K562 (cell line): ENCODE results near the gene KYAT1. TPM values are rescaled to one million over a fixed set of nuclear protein-coding genes. Genes with fewer than 3 reads are reported as not detected.

ENCODE experiments used
- ATAC-seq: fragments of 200-7000 bp; cut with Tn5 transposase; 3 replicates; pipeline ENCODE4 v1.9.1; 2020; ENCODE audit warnings: moderate library complexity
- BruUV-seq: library from RNA; stranded (reverse); fragments of 400-500 nt; replicated peaks from 2 replicates; lab custom pipeline; 2021; lab: Mats Ljungman, UMichigan
- CTCF ChIA-PET: fragments of 300-600 bp; formaldehyde crosslinking; extraction: SDS; loops from one replicate; lab custom pipeline; 2021; ENCODE audit warnings: low intra/inter-chr PET ratio; lab: Yijun Ruan, JAX
- POLR2A ChIA-PET: fragments of 300-600, 350-650 bp; sonication (Branson Sonifier 250); formaldehyde crosslinking; extraction: SDS; loops from one replicate; lab custom pipeline; 2021; ENCODE audit warnings: antibody characterized with exemption, inconsistent platforms; lab: Yijun Ruan, JAX
- DNase-seq, 4 experiments: peaks; one replicate each; pipeline versions ENCODE4 v3.0.0 to v3.0.0-alpha.2; 2011 to 2018; ENCODE audit warnings: low spot score in 3 of 4, mixed read lengths in 3 of 4; ENCODE audit errors: extremely low read depth in 1 of 4
- FAIRE-seq: peaks from 2 replicates; lab custom pipeline; 2011; peaks lifted over from hg19 to GRCh38; lab: Jason Lieb, UNC
- H2AFZ ChIP-seq: 2 replicates; pipeline ENCODE4 v1.6.0; 2011; ENCODE audit warnings: low read depth, low read length, control low read depth, inconsistent platforms
- H3K27ac ChIP-seq: fragments of 200-600 bp; 3 replicates; pipeline ENCODE4 v1.8.0; 2011; ENCODE audit warnings: low read depth, mild to moderate bottlenecking, control low read depth, inconsistent platforms, low read length, moderate library complexity, mixed read lengths; ENCODE audit errors: extremely low read depth
- H3K27me3 ChIP-seq, 2 experiments: fragments of 300-600 bp in 1 of 2; 2 replicates in 1 of 2; 3 replicates in 1 of 2; pipeline versions ENCODE4 v1.6.0 to v1.8.0; 2011; ENCODE audit warnings: inconsistent platforms in 2 of 2, low read length in 2 of 2, mild to moderate bottlenecking in 1 of 2, mixed read lengths in 1 of 2, moderate library complexity in 1 of 2; ENCODE audit not compliant: control insufficient read depth in 2 of 2, insufficient read depth in 2 of 2
- H3K36me3 ChIP-seq: fragments of 300-600 bp; 3 replicates; pipeline ENCODE4 v1.8.0; 2011; ENCODE audit warnings: mild to moderate bottlenecking, low read length, inconsistent platforms; ENCODE audit not compliant: control insufficient read depth, insufficient read depth
- H3K4me1 ChIP-seq, 2 experiments: fragments of 200-600 bp in 1 of 2; replicated peaks in 1 of 2; 2 replicates in 1 of 2; 3 replicates in 1 of 2; pipeline versions ENCODE4 v1.5.1 to v1.8.0; 2011; ENCODE audit warnings: inconsistent platforms in 2 of 2, low read length in 2 of 2, mild to moderate bottlenecking in 1 of 2, mixed read lengths in 1 of 2, moderate library complexity in 1 of 2; ENCODE audit not compliant: control insufficient read depth in 2 of 2, insufficient read depth in 2 of 2
- H3K4me2 ChIP-seq: 2 replicates; pipeline ENCODE4 v1.6.1; 2011; ENCODE audit warnings: low read length, control low read depth, inconsistent platforms, mixed read lengths; ENCODE audit not compliant: insufficient read depth
- H3K4me3 ChIP-seq: fragments of 200-600 bp; sonication (generic), shearing (Covaris generic); 2 replicates; pipeline ENCODE4 v1.5.1; 2016; ENCODE audit warnings: control low read depth, inconsistent platforms
- H3K79me2 ChIP-seq: fragments of 200-600 bp; 3 replicates; pipeline ENCODE4 v1.8.0; 2011; ENCODE audit warnings: low read length, inconsistent platforms; ENCODE audit not compliant: control insufficient read depth, insufficient read depth
- H3K9ac ChIP-seq, 2 experiments: 2 replicates each; pipeline versions ENCODE4 v1.6.0 to v1.6.1; 2011; ENCODE audit warnings: low read depth in 2 of 2, low read length in 2 of 2, control low read depth in 1 of 2, inconsistent platforms in 1 of 2, mild to moderate bottlenecking in 1 of 2, mixed read lengths in 1 of 2; ENCODE audit not compliant: insufficient read depth in 1 of 2
- H3K9me1 ChIP-seq: one replicate; pipeline ENCODE4 v1.6.0; 2011; ENCODE audit warnings: inconsistent platforms, mild to moderate bottlenecking, low read length, moderate library complexity; ENCODE audit not compliant: control insufficient read depth, insufficient read depth
- H3K9me3 ChIP-seq: replicated peaks from 2 replicates; pipeline ENCODE4 v1.5.1; 2011; ENCODE audit warnings: low read depth, low read length, inconsistent platforms; ENCODE audit not compliant: control insufficient read depth, insufficient read depth
- H4K20me1 ChIP-seq: replicated peaks from 2 replicates; pipeline ENCODE4 v1.6.1; 2011; ENCODE audit warnings: low read length, inconsistent platforms, mixed read lengths; ENCODE audit not compliant: control insufficient read depth, insufficient read depth
- CBX8 ChIP-seq: fragments of 200-600 bp; sonication (generic); IDR thresholded peaks from 2 replicates; pipeline ENCODE4 v1.6.1; 2012; ENCODE audit warnings: borderline replicate concordance, mixed run types, low read depth, mild to moderate bottlenecking, moderate library complexity, mixed read lengths, low read length, control low read depth, inconsistent platforms; ENCODE audit not compliant: poor library complexity, severe bottlenecking; ENCODE audit errors: extremely low read depth
- CHD4 ChIP-seq: fragments of 200-600 bp; sonication (generic); IDR thresholded peaks from 3 replicates; pipeline ENCODE4 v1.6.1; 2012; ENCODE audit warnings: low read depth, mild to moderate bottlenecking, mixed read lengths, low read length, inconsistent platforms; ENCODE audit not compliant: insufficient read depth, insufficient replicate concordance, poor library complexity, severe bottlenecking
- CREM ChIP-seq: IDR thresholded peaks from 2 replicates; pipeline ENCODE4 v1.6.1; 2014; ENCODE audit warnings: antibody characterized with exemption, low read depth
- DPF2 ChIP-seq: fragments of 450-650 bp; IDR thresholded peaks from 2 replicates; pipeline ENCODE4 v1.6.1; 2016
- HMG20A ChIP-seq: fragments of 450-650 bp; formaldehyde crosslinking; conservative IDR thresholded peaks from 2 replicates; pipeline ENCODE4 v1.4.0; 2020; ENCODE audit warnings: mild to moderate bottlenecking, mixed read lengths
- ILF3 ChIP-seq: fragments of 450-650 bp; IDR thresholded peaks from 2 replicates; pipeline ENCODE4 v1.6.1; 2018; ENCODE audit warnings: antibody characterized with exemption, mild to moderate bottlenecking, moderate library complexity, borderline replicate concordance
- NR2F6 ChIP-seq: fragments of 450-650 bp; formaldehyde crosslinking; IDR thresholded peaks from 2 replicates; pipeline ENCODE4 v1.4.0; 2020; ENCODE audit warnings: mild to moderate bottlenecking
- PHF21A ChIP-seq: fragments of 450-650 bp; IDR thresholded peaks from 2 replicates; pipeline ENCODE4 v1.6.1; 2017; ENCODE audit warnings: low read depth, borderline replicate concordance
- RFX1 ChIP-seq: fragments of 450-650 bp; IDR thresholded peaks from 2 replicates; pipeline ENCODE4 v1.6.1; 2016; ENCODE audit warnings: mild to moderate bottlenecking, moderate library complexity
- ZNF584 ChIP-seq: fragments of 200-800 bp; sonication (Bioruptor generic); IDR thresholded peaks from 2 replicates; pipeline ENCODE4 v1.6.1; 2016; ENCODE audit warnings: low read depth, mild to moderate bottlenecking, missing genetic modification characterization, missing compliant biosample characterization
- WGBS: fragments of 100-300 bp; shearing (Covaris generic); methylation state at CpG from one replicate; pipeline ENCODE4 v1.1.6; 2016; ENCODE audit warnings: low coverage, mixed read lengths; ENCODE audit not compliant: insufficient coverage; ENCODE audit errors: missing lambda C conversion rate; 5-methylcytosine and 5-hydroxymethylcytosine counted together
- in situ Hi-C: fragments of 300-500 bp; cut with MboI; formaldehyde crosslinking; loops from 4 replicates; pipeline ENCODE4 v1.15.0; 2018; ENCODE audit warnings: inconsistent platforms, mixed read lengths
- intact Hi-C: fragments of 100-400 bp; cut with micrococcal nuclease; formaldehyde crosslinking; loops from 2 replicates; pipeline ENCODE4 v1.14.2; 2022
- polyA plus RNA-seq, 8 experiments: library from polyadenylated mRNA; depleted of rRNA in 4 of 8; stranded (reverse) in 5 of 8; unstranded in 3 of 8; fragments of >200 nt; fragmentation: Nextera tagmentation in 2 of 8; fragmentation: Illumina TruSeq in 1 of 8; extraction: Ambion mirVana in 2 of 8; extraction: Trizol in 1 of 8; gene quantifications; 2 replicates each; pipeline versions ENCODE4 v1.2.1 to v1.2.3, GENCODE V29; 2011 to 2014; ENCODE audit warnings: inconsistent platforms in 1 of 8, missing spikeins in 1 of 8
- total RNA-seq, 7 experiments: library from RNA; depleted of rRNA in 6 of 7; stranded (reverse); fragments of >200 nt in 6 of 7; fragmentation: Illumina TruSeq in 2 of 7; extraction: Trizol in 2 of 7; gene quantifications; 2 replicates each; pipeline versions ENCODE4 v1.2.1 to v1.2.3, GENCODE V29; 2011 to 2021; ENCODE audit warnings: low replicate concordance in 1 of 7
- TF ChIP-seq, protein P1 (sequence below): fragments of 250-450 bp; sonication (Bioruptor Pico); IDR thresholded peaks from 2 replicates; pipeline ENCODE4 v1.5.0; 2021; ENCODE audit warnings: mild to moderate bottlenecking, borderline replicate concordance
- TF ChIP-seq, protein P2 (sequence below): conservative IDR thresholded peaks from 2 replicates; pipeline ENCODE4 v1.6.1; 2011; ENCODE audit warnings: low read depth, mild to moderate bottlenecking, low read length; ENCODE audit not compliant: control insufficient read depth
- TF ChIP-seq, protein P3 (sequence below): fragments of 450-650 bp; formaldehyde crosslinking; IDR thresholded peaks from 2 replicates; pipeline ENCODE4 v1.4.0; 2020; ENCODE audit warnings: mild to moderate bottlenecking, mixed read lengths
- TF ChIP-seq, protein P4 (sequence below): fragments of 250-450 bp; sonication (Bioruptor Pico); IDR thresholded peaks from 2 replicates; pipeline ENCODE4 v1.5.0; 2020; ENCODE audit warnings: mild to moderate bottlenecking

The KYAT1 gene
- total and polyA plus RNA-seq, 9 of the 15 experiments (the other 6 are each of a cell fraction or from before 2014, with no cell fraction given) = 6.4 to 16.8 (median 11.1) TPM

DNA sequence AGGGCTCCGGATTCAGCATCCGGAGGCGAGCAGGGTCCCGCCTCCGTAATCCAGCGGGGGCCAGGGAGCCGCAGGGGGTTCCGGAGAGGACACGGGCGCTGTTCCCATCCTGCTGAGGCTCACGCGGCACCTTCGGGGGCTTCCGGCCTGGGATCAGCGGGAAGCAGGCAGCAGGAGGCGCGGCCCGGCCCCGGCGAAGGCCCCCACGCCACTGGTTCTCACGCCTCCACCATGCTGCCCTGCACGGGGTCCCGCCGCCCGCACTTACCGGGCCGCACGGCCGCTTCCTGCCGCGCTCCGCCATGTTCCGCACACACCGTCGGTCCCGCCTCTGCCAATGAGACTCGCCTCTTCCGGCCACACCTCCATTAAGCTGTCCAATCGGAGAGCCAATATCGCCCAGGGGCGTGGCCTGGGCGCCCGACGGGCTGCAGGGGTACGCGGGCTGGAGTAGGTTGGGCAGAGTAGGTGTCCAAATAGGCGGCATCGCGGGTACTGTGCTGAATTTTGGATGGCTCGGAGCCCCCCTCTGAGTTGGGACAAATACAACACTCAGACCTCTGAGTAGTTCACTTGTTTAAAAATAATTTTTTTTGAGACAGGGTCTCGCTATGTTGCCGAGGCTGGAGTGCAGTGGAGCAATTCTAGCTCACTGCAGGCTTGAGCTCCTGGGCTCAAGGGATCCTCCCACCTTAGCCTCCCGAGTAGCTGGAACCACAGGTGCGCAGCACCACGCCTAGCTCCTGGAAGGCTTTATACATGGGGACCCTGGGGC is 52.1 kb downstream of the KYAT1 start, which contains the start of gene SPOUT1:
TSS of gene SPOUT1 (minus strand) at position 318 of the 775 bp plus-strand sequence. CDS start at position 304, 14 bp downstream.
- no peaks in the 10 kb centered on the region for H3K9me1 ChIP-seq
- ATAC-seq (peak; percentile 99), DNase-seq (peak; percentile 95 to 99 (median 98)), FAIRE-seq (peak; percentile 97)
- peak within 1 kb of the TSS; percentile 82 to 97 for H3K9ac ChIP-seq
- peak within 1 kb of the TSS; percentile 80 for H3K4me3 ChIP-seq
- POLR2A ChIA-PET = interaction anchor here (0.6 to 2.6 kb wide), 9 partner anchors 10 to 317 kb away, joined by 3 to 48 read pairs (median 3); partner anchors contain the start of gene ENDOG
- no peaks in the 10 kb centered on the region for H4K20me1 ChIP-seq
- H2AFZ ChIP-seq = peak within 1 kb of the TSS; percentile 82
- peaks cover 5 to 33% of the 10 kb centered on the region in 2 experiments; a peak in 4 of 5 replicates for H3K4me1 ChIP-seq
- intact Hi-C loops (loop anchor here (1.0 kb wide), 1 partner anchor 16 kb away; no protein-coding TSS in a partner anchor), in situ Hi-C loops (no loop called here)
- no TSS peak for BruUV-seq
- 2% methylated on average over 56 of the region's 56 CpGs for WGBS
- peak within 1 kb of the TSS; percentile 73 for H3K27ac ChIP-seq
- peaks cover 52% of the 10 kb centered on the region; the same call in 2 of the 3 replicates for H3K36me3 ChIP-seq
- no peaks in the 10 kb centered on the region for H3K9me3 ChIP-seq
- peak within 1 kb of the TSS; percentile 92 for H3K4me2 ChIP-seq
- CTCF ChIA-PET = no interaction called here
- no peaks in the 10 kb centered on the region for H3K27me3 ChIP-seq
- H3K79me2 ChIP-seq = peaks cover 17% of the 10 kb centered on the region
- TF ChIP-seq, protein P1, sequence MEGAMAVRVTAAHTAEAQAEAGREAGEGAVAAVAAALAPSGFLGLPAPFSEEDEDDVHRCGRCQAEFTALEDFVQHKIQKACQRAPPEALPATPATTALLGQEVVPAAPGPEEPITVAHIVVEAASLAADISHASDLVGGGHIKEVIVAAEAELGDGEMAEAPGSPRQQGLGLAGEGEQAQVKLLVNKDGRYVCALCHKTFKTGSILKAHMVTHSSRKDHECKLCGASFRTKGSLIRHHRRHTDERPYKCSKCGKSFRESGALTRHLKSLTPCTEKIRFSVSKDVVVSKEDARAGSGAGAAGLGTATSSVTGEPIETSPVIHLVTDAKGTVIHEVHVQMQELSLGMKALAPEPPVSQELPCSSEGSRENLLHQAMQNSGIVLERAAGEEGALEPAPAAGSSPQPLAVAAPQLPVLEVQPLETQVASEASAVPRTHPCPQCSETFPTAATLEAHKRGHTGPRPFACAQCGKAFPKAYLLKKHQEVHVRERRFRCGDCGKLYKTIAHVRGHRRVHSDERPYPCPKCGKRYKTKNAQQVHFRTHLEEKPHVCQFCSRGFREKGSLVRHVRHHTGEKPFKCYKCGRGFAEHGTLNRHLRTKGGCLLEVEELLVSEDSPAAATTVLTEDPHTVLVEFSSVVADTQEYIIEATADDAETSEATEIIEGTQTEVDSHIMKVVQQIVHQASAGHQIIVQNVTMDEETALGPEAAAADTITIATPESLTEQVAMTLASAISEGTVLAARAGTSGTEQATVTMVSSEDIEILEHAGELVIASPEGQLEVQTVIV (CRISPR knock-in tag) = no peak
- TF ChIP-seq HMG20A (CRISPR knock-in tag) (no peak), DPF2 (no peak), CBX8 (no peak), NR2F6 (CRISPR knock-in tag) (no peak), PHF21A (no peak), RFX1 (no peak), ZNF584 (CRISPR knock-in tag) (no peak), CREM (peak; percentile 73), CHD4 (no peak), ILF3 (no peak)
- TF ChIP-seq, protein P2, sequence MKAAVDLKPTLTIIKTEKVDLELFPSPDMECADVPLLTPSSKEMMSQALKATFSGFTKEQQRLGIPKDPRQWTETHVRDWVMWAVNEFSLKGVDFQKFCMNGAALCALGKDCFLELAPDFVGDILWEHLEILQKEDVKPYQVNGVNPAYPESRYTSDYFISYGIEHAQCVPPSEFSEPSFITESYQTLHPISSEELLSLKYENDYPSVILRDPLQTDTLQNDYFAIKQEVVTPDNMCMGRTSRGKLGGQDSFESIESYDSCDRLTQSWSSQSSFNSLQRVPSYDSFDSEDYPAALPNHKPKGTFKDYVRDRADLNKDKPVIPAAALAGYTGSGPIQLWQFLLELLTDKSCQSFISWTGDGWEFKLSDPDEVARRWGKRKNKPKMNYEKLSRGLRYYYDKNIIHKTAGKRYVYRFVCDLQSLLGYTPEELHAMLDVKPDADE = peak; percentile 77
- TF ChIP-seq, protein P3, sequence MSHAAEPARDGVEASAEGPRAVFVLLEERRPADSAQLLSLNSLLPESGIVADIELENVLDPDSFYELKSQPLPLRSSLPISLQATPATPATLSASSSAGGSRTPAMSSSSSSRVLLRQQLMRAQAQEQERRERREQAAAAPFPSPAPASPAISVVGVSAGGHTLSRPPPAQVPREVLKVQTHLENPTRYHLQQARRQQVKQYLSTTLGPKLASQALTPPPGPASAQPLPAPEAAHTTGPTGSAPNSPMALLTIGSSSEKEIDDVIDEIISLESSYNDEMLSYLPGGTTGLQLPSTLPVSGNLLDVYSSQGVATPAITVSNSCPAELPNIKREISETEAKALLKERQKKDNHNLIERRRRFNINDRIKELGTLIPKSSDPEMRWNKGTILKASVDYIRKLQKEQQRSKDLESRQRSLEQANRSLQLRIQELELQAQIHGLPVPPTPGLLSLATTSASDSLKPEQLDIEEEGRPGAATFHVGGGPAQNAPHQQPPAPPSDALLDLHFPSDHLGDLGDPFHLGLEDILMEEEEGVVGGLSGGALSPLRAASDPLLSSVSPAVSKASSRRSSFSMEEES = no peak
- TF ChIP-seq, protein P4, sequence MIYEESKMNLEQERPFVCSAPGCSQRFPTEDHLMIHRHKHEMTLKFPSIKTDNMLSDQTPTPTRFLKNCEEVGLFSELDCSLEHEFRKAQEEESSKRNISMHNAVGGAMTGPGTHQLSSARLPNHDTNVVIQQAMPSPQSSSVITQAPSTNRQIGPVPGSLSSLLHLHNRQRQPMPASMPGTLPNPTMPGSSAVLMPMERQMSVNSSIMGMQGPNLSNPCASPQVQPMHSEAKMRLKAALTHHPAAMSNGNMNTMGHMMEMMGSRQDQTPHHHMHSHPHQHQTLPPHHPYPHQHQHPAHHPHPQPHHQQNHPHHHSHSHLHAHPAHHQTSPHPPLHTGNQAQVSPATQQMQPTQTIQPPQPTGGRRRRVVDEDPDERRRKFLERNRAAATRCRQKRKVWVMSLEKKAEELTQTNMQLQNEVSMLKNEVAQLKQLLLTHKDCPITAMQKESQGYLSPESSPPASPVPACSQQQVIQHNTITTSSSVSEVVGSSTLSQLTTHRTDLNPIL (CRISPR knock-in tag) = no peak
